Nephron (organoid): ENCODE results near the gene LRRC9.

Experiments
- H3K27ac Mint-ChIP-seq, 3 experiments: 2 replicates each; pipeline ENCODE4 v1.8.0; 2020; ENCODE audit warnings: mixed read lengths in 3 of 3, mild to moderate bottlenecking in 2 of 3, moderate library complexity in 1 of 3
- H3K27me3 Mint-ChIP-seq: 2 replicates; pipeline ENCODE4 v1.8.0; 2021; ENCODE audit warnings: low read depth, mild to moderate bottlenecking, moderate library complexity, mixed read lengths
- H3K36me3 Mint-ChIP-seq: 2 replicates; pipeline ENCODE4 v1.8.0; 2020; ENCODE audit warnings: low read depth, mixed read lengths
- H3K4me1 Mint-ChIP-seq: 2 replicates; pipeline ENCODE4 v1.8.0; 2020; ENCODE audit warnings: mixed read lengths
- H3K4me3 Mint-ChIP-seq, 3 experiments: 2 replicates each; pipeline ENCODE4 v1.8.0; 2020; ENCODE audit warnings: mild to moderate bottlenecking in 3 of 3, mixed read lengths in 3 of 3, moderate library complexity in 2 of 3
- H3K9me3 Mint-ChIP-seq: 2 replicates; pipeline ENCODE4 v1.8.0; 2020; ENCODE audit warnings: mixed read lengths
- CTCF ChIP-seq, 3 experiments: fragments of 200-600 bp; sonication (generic); IDR thresholded peaks; one replicate each; pipeline ENCODE4 v1.5.0; 2021; ENCODE audit warnings: antibody characterized with exemption in 3 of 3; ENCODE audit not compliant: unreplicated experiment in 3 of 3

Gene LRRC9

GRCh38 chr14:59919570-59920377 is at the start of gene LRRC9:
Gene LRRC9, plus strand, starts transcription at chr14:59920144.
- TF ChIP-seq CTCF (IDR thresholded peaks at IDR 0.05; ENCODE audit: unreplicated experiment in 3 of 3) = no peak
- peak within 1 kb of the TSS; percentile 85 to 91 (median 91) for H3K4me3 Mint-ChIP-seq
- H3K36me3 Mint-ChIP-seq = peaks cover 13% of the 10 kb centered on the region
- peak within 1 kb of the TSS; percentile 63 to 87 (median 84) for H3K27ac Mint-ChIP-seq
- no peaks in the 10 kb centered on the region for H3K9me3 Mint-ChIP-seq
- no peaks in the 10 kb centered on the region for H3K4me1 Mint-ChIP-seq
- no peaks in the 10 kb centered on the region for H3K27me3 Mint-ChIP-seq

GRCh38 chr14:59870277-59871165 is 49.4 kb upstream of the LRRC9 start, which contains the start of gene RTN1:
Gene RTN1, minus strand, starts transcription at chr14:59870776. Its CDS starts 146 bp downstream, at chr14:59870630.
- peaks cover 51% of the 10 kb centered on the region for H3K27me3 Mint-ChIP-seq
- no peak for TF ChIP-seq CTCF (IDR thresholded peaks at IDR 0.05; ENCODE audit: unreplicated experiment in 3 of 3)
- H3K4me3 Mint-ChIP-seq = peak within 1 kb of the TSS; percentile 94 to 98 (median 97)
- no peak within 1 kb of the TSS for H3K27ac Mint-ChIP-seq
- H3K9me3 Mint-ChIP-seq = peaks cover 2% of the 10 kb centered on the region
- peaks cover 5% of the 10 kb centered on the region for H3K4me1 Mint-ChIP-seq
- H3K36me3 Mint-ChIP-seq = no peaks in the 10 kb centered on the region

GRCh38 chr14:59871166-59871495 is 48.8 kb upstream of the LRRC9 start:
- H3K4me1 Mint-ChIP-seq = peaks cover 5% of the 10 kb centered on the region
- H3K27ac Mint-ChIP-seq = no peak overlapping the region
- H3K36me3 Mint-ChIP-seq = no peaks in the 10 kb centered on the region
- H3K9me3 Mint-ChIP-seq = peaks cover 2% of the 10 kb centered on the region
- peak overlapping the region; percentile 94 to 98 (median 97) for H3K4me3 Mint-ChIP-seq
- H3K27me3 Mint-ChIP-seq = peaks cover 55% of the 10 kb centered on the region
- no peak for TF ChIP-seq CTCF (IDR thresholded peaks at IDR 0.05; ENCODE audit: unreplicated experiment in 3 of 3)

GRCh38 chr14:59882957-59883356 is 37.0 kb upstream of the LRRC9 start:
- peaks cover 16% of the 10 kb centered on the region for H3K27me3 Mint-ChIP-seq
- H3K36me3 Mint-ChIP-seq = no peaks in the 10 kb centered on the region
- H3K27ac Mint-ChIP-seq = no peak overlapping the region
- H3K4me3 Mint-ChIP-seq = no peak overlapping the region
- peaks cover 8% of the 10 kb centered on the region for H3K9me3 Mint-ChIP-seq
- no peaks in the 10 kb centered on the region for H3K4me1 Mint-ChIP-seq
- TF ChIP-seq CTCF (IDR thresholded peaks at IDR 0.05; ENCODE audit: unreplicated experiment in 3 of 3) = peak in 2 of 3 experiments; percentile 17 to 47

GRCh38 chr14:59890676-59891075 is 29.3 kb upstream of the LRRC9 start:
- H3K27ac Mint-ChIP-seq = no peak overlapping the region
- peaks cover 25% of the 10 kb centered on the region for H3K27me3 Mint-ChIP-seq
- H3K9me3 Mint-ChIP-seq = peaks cover 3% of the 10 kb centered on the region
- H3K4me3 Mint-ChIP-seq = no peak overlapping the region
- no peaks in the 10 kb centered on the region for H3K36me3 Mint-ChIP-seq
- no peaks in the 10 kb centered on the region for H3K4me1 Mint-ChIP-seq
- TF ChIP-seq CTCF (IDR thresholded peaks at IDR 0.05; ENCODE audit: unreplicated experiment in 3 of 3) = no peak
